GM21360 (cell line): ENCODE data around the gene ENTPD8.
"Not testable (repeated sequence)": the region's sequence is repeated elsewhere in the genome, so short reads cannot be mapped to it uniquely, and the experiment has no call there.

Experiments
- ATAC-seq: cut with Tn5 transposase; IDR thresholded peaks from one replicate; pipeline ENCODE4 v1.9.1; 2021; ENCODE audit warnings: mild to moderate bottlenecking, moderate library complexity; ENCODE audit not compliant: unreplicated experiment

ENTPD8 gene

GRCh38 chr9:137396227-137396626 is 44.9 kb downstream of the ENTPD8 start:
- ATAC-seq: no peak

- ATAC-seq: no peak
These were observed 45.5 kb downstream of the ENTPD8 start for GRCh38 chr9:137395666-137396010.

- no peak for ATAC-seq
These were observed 46.1 kb downstream of the ENTPD8 start for GRCh38 chr9:137394866-137395665.

GRCh38 chr9:137393176-137394150 is 47.7 kb downstream of the ENTPD8 start:
- ATAC-seq: no peak

GRCh38 chr9:137392232-137393007 is 48.7 kb downstream of the ENTPD8 start:
- no peak for ATAC-seq

- ATAC-seq: no peak
These were observed 49.8 kb downstream of the ENTPD8 start for GRCh38 chr9:137391411-137391754.

GRCh38 chr9:137390553-137391410 is 50.4 kb downstream of the ENTPD8 start:
- ATAC-seq: no peak

- ATAC-seq: no peak
These were observed 51.8 kb downstream of the ENTPD8 start for GRCh38 chr9:137389428-137389746.

GRCh38 chr9:137388589-137389427 is 52.3 kb downstream of the ENTPD8 start:
- no peak for ATAC-seq

- no peak for ATAC-seq
These were observed 53.1 kb downstream of the ENTPD8 start for GRCh38 chr9:137387891-137388560.

- no peak for ATAC-seq
These were observed 53.9 kb downstream of the ENTPD8 start for GRCh38 chr9:137387114-137387890.

- not testable (repeated sequence) for ATAC-seq
These were observed 54.5 kb downstream of the ENTPD8 start for GRCh38 chr9:137386507-137387113.

GRCh38 chr9:137385061-137385655 is 56.0 kb downstream of the ENTPD8 start:
- no peak for ATAC-seq
